Liver (tissue), 9 donors: ENCODE measurements around the gene PIP4K2A. TPM values are rescaled to one million over a fixed set of nuclear protein-coding genes. Genes with fewer than 3 reads are reported as not detected.

Source experiments
- DNase-seq: peaks from one replicate; pipeline ENCODE4 v3.0.0-alpha.2; 2017; ENCODE audit warnings: low spot score
- H3K27ac ChIP-seq, 2 donors: one replicate each; pipeline ENCODE4 v1.7.0; 2013; ENCODE audit warnings: inconsistent platforms in 2 of 2, low read length in 2 of 2, control low read depth in 1 of 2, low read depth in 1 of 2, mild to moderate bottlenecking in 1 of 2
- H3K27me3 ChIP-seq, 4 donors: one replicate each; pipeline versions ENCODE4 v1.6.1 to v1.7.0; 2013; ENCODE audit warnings: low read length in 3 of 4, inconsistent platforms in 1 of 4, mild to moderate bottlenecking in 1 of 4, moderate library complexity in 1 of 4; ENCODE audit not compliant: control insufficient read depth in 4 of 4, insufficient read depth in 4 of 4
- H3K36me3 ChIP-seq, 4 donors: one replicate each; pipeline versions ENCODE4 v1.6.1 to v1.7.0; 2013; ENCODE audit warnings: low read length in 3 of 4, mild to moderate bottlenecking in 3 of 4, low read depth in 1 of 4, moderate library complexity in 1 of 4; ENCODE audit not compliant: control insufficient read depth in 4 of 4, insufficient read depth in 3 of 4
- H3K4me1 ChIP-seq, 4 donors: one replicate each; pipeline versions ENCODE4 v1.6.1 to v1.7.0; 2013; ENCODE audit warnings: low read length in 3 of 4, mild to moderate bottlenecking in 3 of 4, moderate library complexity in 1 of 4; ENCODE audit not compliant: control insufficient read depth in 4 of 4, insufficient read depth in 4 of 4
- H3K4me3 ChIP-seq, 3 donors: one replicate each; pipeline versions ENCODE4 v1.6.1 to v1.7.0; 2013; ENCODE audit warnings: low read length in 3 of 3, control low read depth in 1 of 3, low read depth in 1 of 3, mild to moderate bottlenecking in 1 of 3
- H3K9ac ChIP-seq, 2 donors: one replicate each; pipeline ENCODE4 v1.7.0; 2013; ENCODE audit warnings: low read length in 2 of 2, mild to moderate bottlenecking in 2 of 2, moderate library complexity in 2 of 2, control low read depth in 1 of 2, low read depth in 1 of 2
- H3K9me3 ChIP-seq, 4 donors: one replicate each; pipeline versions ENCODE4 v1.6.1 to v1.7.0; 2013; ENCODE audit warnings: low read length in 3 of 4; ENCODE audit not compliant: control insufficient read depth in 4 of 4
- EGR1 ChIP-seq, 2 donors: IDR thresholded peaks; 2 replicates each; pipeline ENCODE4 v1.6.1; 2016 to 2018; ENCODE audit warnings: antibody characterized with exemption in 2 of 2, low read depth in 2 of 2
- FOXA1 ChIP-seq: IDR thresholded peaks from 2 replicates; pipeline ENCODE4 v1.6.1; 2016; ENCODE audit warnings: antibody characterized with exemption
- FOXA2 ChIP-seq: IDR thresholded peaks from 2 replicates; pipeline ENCODE4 v1.6.1; 2016; ENCODE audit warnings: antibody characterized with exemption
- GABPA ChIP-seq, 2 donors: IDR thresholded peaks in 1 of 2; conservative IDR thresholded peaks in 1 of 2; 2 replicates each; pipeline ENCODE4 v1.6.1; 2016; ENCODE audit warnings: antibody characterized with exemption in 2 of 2, mild to moderate bottlenecking in 1 of 2, moderate library complexity in 1 of 2
- HNF4A ChIP-seq, 2 donors: conservative IDR thresholded peaks; 2 replicates each; pipeline ENCODE4 v1.6.1; 2016; ENCODE audit warnings: antibody characterized with exemption in 2 of 2, mild to moderate bottlenecking in 2 of 2
- HNF4G ChIP-seq: IDR thresholded peaks from 2 replicates; pipeline ENCODE4 v1.6.1; 2016; ENCODE audit warnings: antibody characterized with exemption
- JUND ChIP-seq, 2 donors: IDR thresholded peaks; 2 replicates each; pipeline ENCODE4 v1.6.1; 2016; ENCODE audit warnings: antibody characterized with exemption in 2 of 2
- NR2F2 ChIP-seq: IDR thresholded peaks from 2 replicates; pipeline ENCODE4 v1.6.1; 2016; ENCODE audit warnings: antibody characterized with exemption
- RAD21 ChIP-seq, 2 donors: IDR thresholded peaks; 2 replicates each; pipeline ENCODE4 v1.6.1; 2016; ENCODE audit warnings: antibody characterized with exemption in 2 of 2, mild to moderate bottlenecking in 2 of 2
- RXRA ChIP-seq, 2 donors: IDR thresholded peaks; 2 replicates each; pipeline ENCODE4 v1.6.1; 2017 to 2018; ENCODE audit warnings: antibody characterized with exemption in 2 of 2, mild to moderate bottlenecking in 1 of 2
- SP1 ChIP-seq: IDR thresholded peaks from 2 replicates; pipeline ENCODE4 v1.6.1; 2018; ENCODE audit warnings: antibody characterized with exemption, mild to moderate bottlenecking
- YY1 ChIP-seq: IDR thresholded peaks from 2 replicates; pipeline ENCODE4 v1.6.1; 2016; ENCODE audit warnings: antibody characterized with exemption, mild to moderate bottlenecking
- WGBS: extraction: QIAGEN DNeasy Blood & Tissue Kit; methylation state at CpG from one replicate; pipeline ENCODE4 v1.1.7; 2013; 5-methylcytosine and 5-hydroxymethylcytosine counted together
- polyA plus RNA-seq, 2 donors: library from polyadenylated mRNA; stranded (reverse) in 1 of 2; unstranded in 1 of 2; fragments of 200-250 nt in 1 of 2; fragments of >200 nt in 1 of 2; fragmentation: Nextera tagmentation in 1 of 2; extraction: Ambion mirVana in 1 of 2; gene quantifications; one replicate each; pipeline versions ENCODE4 v1.2.1 to v1.2.3, GENCODE V29; 2013 to 2015
- total RNA-seq, 2 donors: library from RNA; depleted of rRNA; stranded (reverse); fragments of >200 nt; gene quantifications; one replicate each; pipeline ENCODE4 v1.2.3, GENCODE V29; 2014
- TF ChIP-seq, protein P1 (sequence below): fragments of 150-350 bp; IDR thresholded peaks from 2 replicates; pipeline ENCODE4 v1.5.1; 2017; ENCODE audit warnings: improper control_type of control experiment, low read depth, low read length; ENCODE audit not compliant: missing input control
- TF ChIP-seq, protein P2 (sequence below): IDR thresholded peaks from 2 replicates; pipeline ENCODE4 v1.6.1; 2016; ENCODE audit warnings: antibody characterized with exemption
- donor health status: healthy.
- donor health status: healthy.
- donor health status: healthy.
- donor health status: healthy.
- donor health status: healthy.

PIP4K2A gene
- total and polyA plus RNA-seq, 4 donors, result 6.4 to 53.7 (median 8.6) TPM

DNA sequence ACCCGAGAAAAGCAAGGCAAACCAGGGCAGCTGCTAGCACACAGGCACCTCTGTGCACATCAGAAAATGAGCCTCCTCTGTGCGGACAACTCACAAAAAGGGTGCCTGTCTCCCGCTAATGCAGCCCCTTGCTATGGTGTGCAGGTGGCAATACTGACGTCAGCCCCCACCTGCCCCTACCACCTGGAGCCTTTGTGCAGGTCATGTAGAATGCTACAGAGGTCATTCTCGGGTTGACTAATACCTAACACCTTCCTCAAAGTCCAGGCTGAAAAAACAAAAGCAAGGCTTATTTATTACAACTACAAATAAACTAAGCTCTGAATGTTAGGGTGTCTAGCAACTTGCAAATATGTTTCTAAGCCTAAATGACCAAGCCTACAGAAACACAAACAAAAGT is 13.9 kb downstream of the PIP4K2A start:
- TF ChIP-seq, protein P1, sequence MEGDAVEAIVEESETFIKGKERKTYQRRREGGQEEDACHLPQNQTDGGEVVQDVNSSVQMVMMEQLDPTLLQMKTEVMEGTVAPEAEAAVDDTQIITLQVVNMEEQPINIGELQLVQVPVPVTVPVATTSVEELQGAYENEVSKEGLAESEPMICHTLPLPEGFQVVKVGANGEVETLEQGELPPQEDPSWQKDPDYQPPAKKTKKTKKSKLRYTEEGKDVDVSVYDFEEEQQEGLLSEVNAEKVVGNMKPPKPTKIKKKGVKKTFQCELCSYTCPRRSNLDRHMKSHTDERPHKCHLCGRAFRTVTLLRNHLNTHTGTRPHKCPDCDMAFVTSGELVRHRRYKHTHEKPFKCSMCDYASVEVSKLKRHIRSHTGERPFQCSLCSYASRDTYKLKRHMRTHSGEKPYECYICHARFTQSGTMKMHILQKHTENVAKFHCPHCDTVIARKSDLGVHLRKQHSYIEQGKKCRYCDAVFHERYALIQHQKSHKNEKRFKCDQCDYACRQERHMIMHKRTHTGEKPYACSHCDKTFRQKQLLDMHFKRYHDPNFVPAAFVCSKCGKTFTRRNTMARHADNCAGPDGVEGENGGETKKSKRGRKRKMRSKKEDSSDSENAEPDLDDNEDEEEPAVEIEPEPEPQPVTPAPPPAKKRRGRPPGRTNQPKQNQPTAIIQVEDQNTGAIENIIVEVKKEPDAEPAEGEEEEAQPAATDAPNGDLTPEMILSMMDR, result no peak
- no peak for TF ChIP-seq HNF4G
- no peak for TF ChIP-seq JUND (IDR thresholded peaks at IDR 0.05)
- no peak for TF ChIP-seq HNF4A (conservative IDR thresholded peaks at IDR 0.05)
- TF ChIP-seq EGR1 (IDR thresholded peaks at IDR 0.05; ENCODE audit: low read depth in 2 of 2), result no peak
- no peak for TF ChIP-seq FOXA2
- TF ChIP-seq RXRA (IDR thresholded peaks at IDR 0.05), result no peak
- TF ChIP-seq FOXA1, result no peak
- no peak for TF ChIP-seq SP1
- TF ChIP-seq, protein P2, sequence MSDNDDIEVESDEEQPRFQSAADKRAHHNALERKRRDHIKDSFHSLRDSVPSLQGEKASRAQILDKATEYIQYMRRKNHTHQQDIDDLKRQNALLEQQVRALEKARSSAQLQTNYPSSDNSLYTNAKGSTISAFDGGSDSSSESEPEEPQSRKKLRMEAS, result no peak
- no peak overlapping the region for H3K4me3 ChIP-seq

DNA sequence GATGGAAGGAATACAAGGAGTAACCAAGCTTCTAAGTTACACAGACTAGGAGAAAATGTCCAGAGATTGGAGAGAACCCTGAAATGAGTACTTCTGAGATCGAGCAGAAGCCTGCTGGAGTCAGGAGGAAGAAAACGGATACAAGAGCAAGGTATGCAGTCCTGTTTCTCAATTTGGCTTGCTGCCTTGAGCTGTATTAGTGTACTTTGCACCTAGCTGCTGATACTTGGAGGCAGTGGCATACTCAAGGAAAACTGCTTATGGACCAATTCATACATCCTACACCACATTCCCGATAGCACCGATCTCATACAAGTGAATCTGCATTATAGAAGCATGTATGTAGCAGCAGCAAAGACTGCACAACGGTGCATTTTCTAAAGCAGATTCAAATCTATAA is 14.4 kb downstream of the PIP4K2A start:
- TF ChIP-seq JUND (IDR thresholded peaks at IDR 0.05), result no peak
- no peak for TF ChIP-seq FOXA1
- no peak for TF ChIP-seq FOXA2
- TF ChIP-seq HNF4A (conservative IDR thresholded peaks at IDR 0.05), result peak; percentile 41 to 69
- TF ChIP-seq SP1, result no peak
- TF ChIP-seq HNF4G, result no peak
- no peak overlapping the region for H3K27ac ChIP-seq
- no peaks in the 10 kb centered on the region for H3K9me3 ChIP-seq
- no peaks in the 10 kb centered on the region for H3K27me3 ChIP-seq
- no peak overlapping the region for H3K9ac ChIP-seq
- WGBS, result 72% methylated on average over 5 of the region's 5 CpGs
- H3K4me1 ChIP-seq, result peaks cover 7 to 18% (median 13%) of the 10 kb centered on the region in 4 donors
- no peak overlapping the region for H3K4me3 ChIP-seq
- no peak for DNase-seq
- H3K36me3 ChIP-seq, result no peaks in the 10 kb centered on the region

More for the DNA sequence above, 13.9 kb downstream of the PIP4K2A start:
- Histone ChIP-seq H3K27ac (no peak overlapping the region), H3K9me3 (no peaks in the 10 kb centered on the region), H3K36me3 (no peaks in the 10 kb centered on the region), H3K9ac (no peak overlapping the region), H3K27me3 (no peaks in the 10 kb centered on the region), H3K4me1 (peaks cover 7 to 18% (median 13%) of the 10 kb centered on the region in 4 donors)
- DNase-seq, result no peak
- 87% methylated on average over 5 of the region's 5 CpGs for WGBS

DNA sequence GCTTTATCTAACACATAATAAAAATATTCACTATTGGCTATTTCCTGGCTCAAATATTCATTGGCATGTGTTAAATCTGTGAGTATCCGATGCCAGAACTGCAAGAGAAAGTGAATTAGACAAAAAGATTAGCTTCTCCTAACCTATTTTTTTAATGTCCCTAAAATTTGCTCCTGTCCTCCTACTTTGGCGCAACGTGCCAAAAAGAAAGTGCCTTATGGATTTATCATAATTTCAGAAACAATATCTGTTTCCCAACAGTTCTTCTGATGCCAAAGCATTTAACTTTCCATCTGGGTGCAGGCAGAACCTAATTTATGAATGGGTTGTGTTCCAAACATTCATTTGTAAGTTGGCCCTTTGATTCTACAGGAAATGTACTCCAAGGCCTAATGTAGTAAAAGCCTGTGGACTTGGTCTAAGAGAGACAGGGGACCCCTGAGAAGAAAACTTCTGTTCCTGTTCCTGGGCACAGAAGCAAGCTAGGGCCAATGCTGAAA is 15.4 kb downstream of the PIP4K2A start:
- no peak overlapping the region for H3K4me3 ChIP-seq
- H3K27me3 ChIP-seq, result no peaks in the 10 kb centered on the region
- no peak for DNase-seq
- H3K4me1 ChIP-seq, result peaks cover 7 to 18% (median 11%) of the 10 kb centered on the region in 4 donors
- H3K9me3 ChIP-seq, result no peaks in the 10 kb centered on the region
- H3K27ac ChIP-seq, result no peak overlapping the region
- 85% methylated on average over 3 of the region's 3 CpGs for WGBS
- no peak for TF ChIP-seq RAD21 (IDR thresholded peaks at IDR 0.05)
- TF ChIP-seq YY1, result no peak
- no peak for TF ChIP-seq FOXA2
- TF ChIP-seq, protein P2, result no peak
- TF ChIP-seq NR2F2, result no peak
- TF ChIP-seq, protein P1, result no peak
- TF ChIP-seq GABPA (IDR thresholded peaks at IDR 0.05 in 1 of 2, conservative IDR thresholded peaks at IDR 0.05 in 1 of 2), result no peak
- H3K9ac ChIP-seq, result no peak overlapping the region
- H3K36me3 ChIP-seq, result no peaks in the 10 kb centered on the region
